ENCODE measurements around the gene CXCL9. TPM values are rescaled to one million over a fixed set of nuclear protein-coding genes. Genes with fewer than 3 reads are reported as not detected.

The CXCL9 gene
- total RNA-seq, 1 donor = not detected

- DNase-seq (ENCODE audit: low read depth) = no peak
- no peak overlapping the region for H3K4me3 ChIP-seq (ENCODE audit: low read depth, low read length)
- TF ChIP-seq, protein P1, sequence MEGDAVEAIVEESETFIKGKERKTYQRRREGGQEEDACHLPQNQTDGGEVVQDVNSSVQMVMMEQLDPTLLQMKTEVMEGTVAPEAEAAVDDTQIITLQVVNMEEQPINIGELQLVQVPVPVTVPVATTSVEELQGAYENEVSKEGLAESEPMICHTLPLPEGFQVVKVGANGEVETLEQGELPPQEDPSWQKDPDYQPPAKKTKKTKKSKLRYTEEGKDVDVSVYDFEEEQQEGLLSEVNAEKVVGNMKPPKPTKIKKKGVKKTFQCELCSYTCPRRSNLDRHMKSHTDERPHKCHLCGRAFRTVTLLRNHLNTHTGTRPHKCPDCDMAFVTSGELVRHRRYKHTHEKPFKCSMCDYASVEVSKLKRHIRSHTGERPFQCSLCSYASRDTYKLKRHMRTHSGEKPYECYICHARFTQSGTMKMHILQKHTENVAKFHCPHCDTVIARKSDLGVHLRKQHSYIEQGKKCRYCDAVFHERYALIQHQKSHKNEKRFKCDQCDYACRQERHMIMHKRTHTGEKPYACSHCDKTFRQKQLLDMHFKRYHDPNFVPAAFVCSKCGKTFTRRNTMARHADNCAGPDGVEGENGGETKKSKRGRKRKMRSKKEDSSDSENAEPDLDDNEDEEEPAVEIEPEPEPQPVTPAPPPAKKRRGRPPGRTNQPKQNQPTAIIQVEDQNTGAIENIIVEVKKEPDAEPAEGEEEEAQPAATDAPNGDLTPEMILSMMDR (IDR thresholded peaks at IDR 0.05; ENCODE audit: insufficient read depth, low read length) = no peak
These were observed 14.8 kb downstream of the CXCL9 start for GRCh38 chr4:75992462-75992861.

- DNase-seq (ENCODE audit: low read depth) = peak; percentile 16
- H3K4me3 ChIP-seq (ENCODE audit: low read depth, low read length) = peak overlapping the region; percentile 95
- TF ChIP-seq, protein P1 (IDR thresholded peaks at IDR 0.05; ENCODE audit: insufficient read depth, low read length) = no peak
These were observed 17.3 kb downstream of the CXCL9 start for GRCh38 chr4:75989846-75990528.

- TF ChIP-seq, protein P1 (IDR thresholded peaks at IDR 0.05; ENCODE audit: insufficient read depth, low read length) = no peak
- no peak overlapping the region for H3K4me3 ChIP-seq (ENCODE audit: low read depth, low read length)
- peak; percentile 74 for DNase-seq (ENCODE audit: low read depth)
These were observed 22.2 kb downstream of the CXCL9 start for GRCh38 chr4:75985116-75985515.

- TF ChIP-seq, protein P1 (IDR thresholded peaks at IDR 0.05; ENCODE audit: insufficient read depth, low read length) = no peak
- no peak for DNase-seq (ENCODE audit: low read depth)
- no peak overlapping the region for H3K4me3 ChIP-seq (ENCODE audit: low read depth, low read length)
These were observed 26.7 kb downstream of the CXCL9 start for GRCh38 chr4:75980576-75980975.

DNA sequence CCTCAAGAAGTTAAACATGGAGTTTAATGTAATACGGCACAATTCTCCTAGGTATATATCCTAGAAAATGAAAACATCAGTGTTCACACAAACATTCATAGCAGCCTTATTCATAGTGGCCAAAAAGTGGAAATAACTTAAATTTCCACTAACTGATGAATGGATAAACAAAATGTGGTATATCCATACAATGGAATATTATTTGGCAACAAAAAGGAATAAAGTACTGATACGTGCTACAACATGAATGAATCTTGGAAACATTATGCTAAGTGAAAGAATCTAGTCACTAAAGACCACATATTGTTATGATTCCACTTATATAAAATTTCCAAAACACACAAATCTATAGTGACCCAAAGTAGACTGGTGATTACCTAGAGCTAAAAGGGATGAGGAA lies 31.1 kb downstream of the CXCL9 start:
- TF ChIP-seq, protein P1 (IDR thresholded peaks at IDR 0.05; ENCODE audit: insufficient read depth, low read length) = no peak
- no peak for DNase-seq (ENCODE audit: low read depth)
- H3K4me3 ChIP-seq (ENCODE audit: low read depth, low read length) = no peak overlapping the region

- no peak overlapping the region for H3K4me3 ChIP-seq (ENCODE audit: low read depth, low read length)
- TF ChIP-seq, protein P1 (IDR thresholded peaks at IDR 0.05; ENCODE audit: insufficient read depth, low read length) = no peak
- DNase-seq (ENCODE audit: low read depth) = no peak
These were observed 33.5 kb downstream of the CXCL9 start for GRCh38 chr4:75973766-75974165.

DNA sequence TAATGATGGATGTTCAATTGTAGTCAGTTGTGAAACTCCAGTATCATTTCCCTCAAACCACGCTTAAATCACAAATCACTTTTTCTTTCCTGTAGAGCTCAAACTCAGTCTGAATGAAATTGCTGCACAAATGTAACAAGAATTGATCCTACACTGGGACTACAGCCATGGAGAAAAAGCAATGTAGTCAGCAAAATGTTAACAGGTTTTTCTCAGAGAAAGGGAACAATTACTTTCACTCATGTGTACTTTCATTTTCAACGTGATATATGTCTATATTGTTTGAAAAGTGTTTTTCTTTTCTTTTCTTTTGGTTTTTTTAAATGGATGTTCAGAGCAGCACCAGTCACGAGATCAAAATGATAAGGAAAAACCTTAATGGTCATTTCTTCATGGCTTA lies 39.2 kb downstream of the CXCL9 start:
- no peak for DNase-seq (ENCODE audit: low read depth)
- TF ChIP-seq, protein P1 (IDR thresholded peaks at IDR 0.05; ENCODE audit: insufficient read depth, low read length) = no peak
- no peak overlapping the region for H3K4me3 ChIP-seq (ENCODE audit: low read depth, low read length)

All from fibroblast of the aortic adventitia (primary cell).